Mammary epithelial cell (primary cell): Measurements from ENCODE around the gene FRAS1.

Source experiments
- EZH2 ChIP-seq: IDR thresholded peaks from 2 replicates; pipeline ENCODE4 v1.6.1; 2012; ENCODE audit warnings: low read length, inconsistent platforms, borderline replicate concordance
- TF ChIP-seq, protein P1 (sequence below), 2 donors: IDR thresholded peaks in 1 of 2; conservative IDR thresholded peaks in 1 of 2; 2 replicates each; pipeline ENCODE4 v1.5.1; 2011 to 2012; ENCODE audit warnings: inconsistent platforms in 2 of 2, low read length in 2 of 2, mild to moderate bottlenecking in 2 of 2, control low read depth in 1 of 2, low read depth in 1 of 2; ENCODE audit not compliant: insufficient read depth in 1 of 2; ENCODE audit errors: extremely low read depth in 1 of 2

DNA sequence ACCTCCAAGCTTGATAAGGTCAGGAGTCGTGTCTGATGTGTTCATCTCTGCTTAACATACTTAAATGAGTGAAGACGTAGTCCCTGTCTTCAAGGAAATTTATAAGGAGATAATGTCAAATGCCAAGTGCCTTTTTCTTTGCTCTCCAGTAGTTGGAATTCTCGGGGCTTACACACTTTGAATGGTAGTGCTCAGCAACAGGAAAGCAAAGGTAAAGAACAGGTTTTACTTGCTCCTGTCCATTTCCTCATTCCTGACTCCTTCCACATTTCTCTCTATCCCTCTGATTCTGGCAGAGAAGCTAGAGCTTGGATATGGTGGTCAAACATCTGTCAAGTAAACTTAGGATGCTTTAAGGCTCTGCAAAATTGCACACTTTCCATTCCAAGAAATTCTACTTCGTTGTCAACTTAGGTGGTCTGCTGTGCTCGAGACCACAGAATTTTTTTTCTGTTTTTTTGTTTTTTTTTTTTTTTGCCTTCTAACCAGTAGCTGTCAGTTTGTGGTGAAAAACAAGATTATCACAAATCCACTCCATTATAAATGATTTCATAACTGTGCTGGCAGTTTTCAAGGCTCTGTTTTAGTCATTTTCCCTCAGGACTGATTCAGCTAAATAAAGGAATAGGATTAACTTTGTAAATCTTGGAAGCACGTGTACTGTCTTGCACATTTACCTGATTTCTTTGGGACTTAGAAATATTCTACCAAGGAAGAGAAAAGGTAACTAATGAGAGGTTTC is 313.7 kb downstream of the FRAS1 start:
- TF ChIP-seq, protein P1, sequence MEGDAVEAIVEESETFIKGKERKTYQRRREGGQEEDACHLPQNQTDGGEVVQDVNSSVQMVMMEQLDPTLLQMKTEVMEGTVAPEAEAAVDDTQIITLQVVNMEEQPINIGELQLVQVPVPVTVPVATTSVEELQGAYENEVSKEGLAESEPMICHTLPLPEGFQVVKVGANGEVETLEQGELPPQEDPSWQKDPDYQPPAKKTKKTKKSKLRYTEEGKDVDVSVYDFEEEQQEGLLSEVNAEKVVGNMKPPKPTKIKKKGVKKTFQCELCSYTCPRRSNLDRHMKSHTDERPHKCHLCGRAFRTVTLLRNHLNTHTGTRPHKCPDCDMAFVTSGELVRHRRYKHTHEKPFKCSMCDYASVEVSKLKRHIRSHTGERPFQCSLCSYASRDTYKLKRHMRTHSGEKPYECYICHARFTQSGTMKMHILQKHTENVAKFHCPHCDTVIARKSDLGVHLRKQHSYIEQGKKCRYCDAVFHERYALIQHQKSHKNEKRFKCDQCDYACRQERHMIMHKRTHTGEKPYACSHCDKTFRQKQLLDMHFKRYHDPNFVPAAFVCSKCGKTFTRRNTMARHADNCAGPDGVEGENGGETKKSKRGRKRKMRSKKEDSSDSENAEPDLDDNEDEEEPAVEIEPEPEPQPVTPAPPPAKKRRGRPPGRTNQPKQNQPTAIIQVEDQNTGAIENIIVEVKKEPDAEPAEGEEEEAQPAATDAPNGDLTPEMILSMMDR (conservative IDR thresholded peaks at IDR 0.05 in 1 of 2, IDR thresholded peaks at IDR 0.05 in 1 of 2; ENCODE audit: extremely low read depth in 1 of 2, insufficient read depth in 1 of 2, low read depth in 1 of 2, low read length in 2 of 2) = no peak
- TF ChIP-seq EZH2 = no peak
